ENCODE measurements around the gene ADAM33.

DNA sequence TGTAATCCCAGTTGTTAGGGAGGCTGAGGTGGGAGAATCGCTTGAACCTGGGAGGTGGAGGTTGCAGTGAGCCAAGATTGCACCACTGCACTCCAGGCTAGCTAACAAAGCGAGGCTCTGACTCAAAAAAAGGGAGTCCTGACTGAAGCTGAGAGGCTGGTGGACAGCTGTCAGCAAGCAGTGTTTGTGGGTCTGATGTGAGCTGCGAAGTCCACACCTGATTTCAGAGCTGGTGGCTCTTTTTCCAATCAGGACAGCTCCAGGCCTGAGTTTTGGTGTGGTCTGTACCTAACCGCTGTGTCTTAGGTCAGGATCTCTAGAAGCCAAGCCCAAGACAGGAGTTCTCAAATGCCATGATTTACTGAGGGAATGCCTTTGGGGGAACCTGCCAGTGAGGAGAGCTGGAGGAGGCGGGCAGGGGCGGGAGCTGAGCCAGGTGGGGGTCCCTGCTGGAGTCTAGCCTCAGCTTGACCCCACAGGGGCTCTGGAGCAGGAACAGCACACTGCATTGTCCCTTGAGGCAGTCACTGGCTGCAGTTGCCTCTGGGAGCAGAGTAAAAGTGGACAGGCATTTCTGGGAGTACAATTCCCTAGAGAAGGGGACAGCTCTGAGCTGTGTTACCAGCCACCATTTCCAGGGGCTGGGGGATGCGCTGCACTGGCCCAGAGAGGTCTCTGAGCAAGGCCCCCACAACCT is 23.6 kb downstream of the ADAM33 start:
- TF ChIP-seq CTCF (IDR thresholded peaks at IDR 0.05) (no peak), EZH2 (IDR thresholded peaks at IDR 0.05; ENCODE audit: borderline replicate concordance, insufficient read depth, low read depth, low read length, poor library complexity, severe bottlenecking) (no peak)

All from B cell (primary cell).